H1 (cell line): ENCODE measurements around the gene GPR176. TPM values are rescaled to one million over a fixed set of nuclear protein-coding genes. Genes with fewer than 3 reads are reported as not detected.
A peak's percentile ranks its signal among the peaks of the same experiment; 100 is the strongest.

Experiments
- CTCF ChIA-PET: fragments of 300-600 bp; sonication (Branson Sonifier 250); formaldehyde crosslinking; loops from one replicate; lab custom pipeline; 2021; ENCODE audit not compliant: partially characterized antibody; lab: Charles Lee
- POLR2A ChIA-PET: fragments of 300-600 bp; sonication (Branson Sonifier 250); formaldehyde crosslinking; loops from one replicate; lab custom pipeline; 2021; ENCODE audit warnings: inconsistent platforms; ENCODE audit not compliant: partially characterized antibody; lab: Charles Lee
- DNase-seq, 2 experiments: peaks; one replicate each; pipeline versions ENCODE4 v3.0.0 to v3.0.0-alpha.2; 2010 to 2022; ENCODE audit warnings: low spot score in 2 of 2, low read depth in 1 of 2, mixed read lengths in 1 of 2
- FAIRE-seq: peaks from 2 replicates; lab custom pipeline; 2011; peaks lifted over from hg19 to GRCh38; lab: Jason Lieb, UNC
- H2AFZ ChIP-seq: 2 replicates; pipeline ENCODE4 v1.8.1; 2012; ENCODE audit warnings: low read length, inconsistent platforms
- H2AK5ac ChIP-seq: 2 replicates; pipeline ENCODE4 v1.6.1; 2013; ENCODE audit warnings: low read depth, low read length
- H2BK120ac ChIP-seq: replicated peaks from 2 replicates; pipeline ENCODE3; 2013; ENCODE audit warnings: low read depth, low read length, inconsistent platforms
- H2BK12ac ChIP-seq: 2 replicates; pipeline ENCODE4 v1.6.1; 2013; ENCODE audit warnings: low read depth, low read length
- H2BK15ac ChIP-seq: 2 replicates; pipeline ENCODE4 v1.6.1; 2013; ENCODE audit warnings: low read length
- H2BK20ac ChIP-seq: 2 replicates; pipeline ENCODE4 v1.6.1; 2013; ENCODE audit warnings: low read length
- H2BK5ac ChIP-seq: 2 replicates; pipeline ENCODE4 v1.6.1; 2013; ENCODE audit warnings: low read depth, low read length
- H3K14ac ChIP-seq: 2 replicates; pipeline ENCODE4 v1.6.1; 2013; ENCODE audit warnings: inconsistent platforms; ENCODE audit not compliant: insufficient read length
- H3K18ac ChIP-seq: 2 replicates; pipeline ENCODE4 v1.6.1; 2013; ENCODE audit warnings: low read length; ENCODE audit errors: extremely low read depth
- H3K23ac ChIP-seq: 2 replicates; pipeline ENCODE4 v1.6.1; 2013; ENCODE audit warnings: inconsistent platforms; ENCODE audit not compliant: insufficient read length
- H3K23me2 ChIP-seq: 2 replicates; pipeline ENCODE4 v1.6.1; 2013; ENCODE audit warnings: low read depth, low read length
- H3K27ac ChIP-seq: 2 replicates; pipeline ENCODE4 v1.6.1; 2011; ENCODE audit warnings: low read depth, low read length, inconsistent platforms
- H3K27me3 ChIP-seq, 4 experiments: replicated peaks in 1 of 4; 1 replicate in 1 of 4; 2 replicates in 3 of 4; pipeline versions ENCODE4 v1.6.1 to v1.8.1; 2011 to 2013; ENCODE audit warnings: low read length in 3 of 4, mild to moderate bottlenecking in 3 of 4, inconsistent platforms in 2 of 4, mixed read lengths in 2 of 4, moderate library complexity in 1 of 4; ENCODE audit not compliant: control insufficient read depth in 3 of 4, insufficient read depth in 3 of 4; ENCODE audit errors: extremely low read depth in 1 of 4
- H3K36me3 ChIP-seq, 4 experiments: 2 replicates each; pipeline versions ENCODE4 v1.6.1 to v1.8.1; 2011 to 2013; ENCODE audit warnings: mild to moderate bottlenecking in 4 of 4, low read length in 3 of 4, moderate library complexity in 2 of 4, control low read depth in 1 of 4, inconsistent platforms in 1 of 4; ENCODE audit not compliant: insufficient read depth in 4 of 4, control insufficient read depth in 2 of 4
- H3K4ac ChIP-seq: replicated peaks from 2 replicates; pipeline ENCODE3; 2013; ENCODE audit warnings: low read length, low read depth, mixed read lengths, inconsistent platforms; ENCODE audit not compliant: insufficient read length
- H3K4me1 ChIP-seq, 4 experiments: replicated peaks in 1 of 4; 1 replicate in 1 of 4; 2 replicates in 3 of 4; pipeline versions ENCODE4 v1.6.1 to v1.8.1; 2011 to 2013; ENCODE audit warnings: low read length in 3 of 4, inconsistent platforms in 2 of 4, mixed read lengths in 1 of 4; ENCODE audit not compliant: insufficient read depth in 4 of 4, control insufficient read depth in 3 of 4
- H3K4me2 ChIP-seq, 2 experiments: 2 replicates each; pipeline versions ENCODE4 v1.6.1 to v1.8.1; 2011 to 2013; ENCODE audit warnings: low read depth in 2 of 2, low read length in 2 of 2, control low read depth in 1 of 2, inconsistent platforms in 1 of 2, mild to moderate bottlenecking in 1 of 2; ENCODE audit not compliant: insufficient read depth in 1 of 2
- H3K4me3 ChIP-seq, 4 experiments: fragments of 200-600, 300-600 bp in 1 of 4; sonication (generic), shearing (Covaris generic), sonication (Bioruptor Twin) in 1 of 4; 2 replicates each; pipeline versions ENCODE4 v1.5.1 to v1.8.1; 2011 to 2016; ENCODE audit warnings: low read length in 4 of 4, low read depth in 3 of 4, control low read depth in 2 of 4, inconsistent platforms in 2 of 4, mild to moderate bottlenecking in 2 of 4, mixed read lengths in 1 of 4, moderate library complexity in 1 of 4; ENCODE audit not compliant: insufficient read depth in 2 of 4; ENCODE audit errors: extremely low read depth in 1 of 4
- H3K56ac ChIP-seq: replicated peaks from 2 replicates; pipeline ENCODE3; 2013; ENCODE audit warnings: low read depth, mild to moderate bottlenecking, mixed read lengths, low read length, inconsistent platforms; ENCODE audit not compliant: insufficient read length
- H3K79me1 ChIP-seq: 2 replicates; pipeline ENCODE4 v1.6.1; 2013; ENCODE audit warnings: low read depth, low read length, control low read depth
- H3K79me2 ChIP-seq, 2 experiments: 2 replicates each; pipeline versions ENCODE4 v1.6.1 to v1.8.1; 2012 to 2013; ENCODE audit warnings: low read length in 2 of 2, mild to moderate bottlenecking in 2 of 2, inconsistent platforms in 1 of 2; ENCODE audit not compliant: insufficient read depth in 2 of 2, control insufficient read depth in 1 of 2
- H3K9ac ChIP-seq, 4 experiments: replicated peaks in 1 of 4; 1 replicate in 1 of 4; 2 replicates in 3 of 4; pipeline versions ENCODE4 v1.6.1 to v1.8.1; 2011 to 2013; ENCODE audit warnings: low read depth in 3 of 4, low read length in 3 of 4, control low read depth in 2 of 4, mild to moderate bottlenecking in 2 of 4, moderate library complexity in 2 of 4, inconsistent platforms in 1 of 4; ENCODE audit errors: extremely low read depth in 1 of 4
- H3K9me3 ChIP-seq, 2 experiments: 2 replicates each; pipeline versions ENCODE4 v1.6.1 to v1.8.1; 2012 to 2013; ENCODE audit warnings: mild to moderate bottlenecking in 2 of 2, moderate library complexity in 2 of 2, control low read depth in 1 of 2, inconsistent platforms in 1 of 2, low read depth in 1 of 2, low read length in 1 of 2, mixed read lengths in 1 of 2; ENCODE audit not compliant: insufficient read depth in 2 of 2
- H4K20me1 ChIP-seq, 2 experiments: replicated peaks in 1 of 2; 2 replicates each; pipeline versions ENCODE3 to v1.8.1; 2011 to 2013; ENCODE audit warnings: inconsistent platforms in 2 of 2, low read length in 2 of 2, mild to moderate bottlenecking in 1 of 2; ENCODE audit not compliant: insufficient read depth in 2 of 2, control insufficient read depth in 1 of 2
- H4K5ac ChIP-seq: 2 replicates; pipeline ENCODE4 v1.6.1; 2013; ENCODE audit warnings: low read length, low read depth, mixed read lengths, inconsistent platforms; ENCODE audit not compliant: insufficient read length
- H4K8ac ChIP-seq: 2 replicates; pipeline ENCODE4 v1.8.0; 2013; ENCODE audit warnings: mild to moderate bottlenecking, moderate library complexity, low read length, inconsistent platforms; ENCODE audit not compliant: insufficient read depth; ENCODE audit errors: extremely low read depth
- H4K91ac ChIP-seq: replicated peaks from 2 replicates; pipeline ENCODE3; 2013; ENCODE audit warnings: low read length, mixed read lengths, inconsistent platforms; ENCODE audit not compliant: insufficient read length
- BACH1 ChIP-seq: IDR thresholded peaks from 2 replicates; pipeline ENCODE4 v1.6.1; 2012; ENCODE audit warnings: low read length, improper control_type of control experiment
- BCL11A ChIP-seq, 2 experiments: IDR thresholded peaks; one replicate each; pipeline ENCODE4 v1.6.1; 2011; ENCODE audit warnings: low read depth in 2 of 2, low read length in 2 of 2, mild to moderate bottlenecking in 2 of 2
- HDAC6 ChIP-seq: IDR thresholded peaks from one replicate; pipeline ENCODE4 v1.7.1; 2012; ENCODE audit warnings: low read depth, mild to moderate bottlenecking, inconsistent platforms, low read length, moderate library complexity
- KDM1A ChIP-seq: fragments of 200-600, 300-600 bp; sonication (generic); IDR thresholded peaks from 2 replicates; pipeline ENCODE4 v1.7.1; 2016; ENCODE audit warnings: mild to moderate bottlenecking, low read length, borderline replicate concordance
- MAFK ChIP-seq: IDR thresholded peaks from 2 replicates; pipeline ENCODE4 v1.6.1; 2012; ENCODE audit warnings: low read depth, mild to moderate bottlenecking, improper control_type of control experiment, low read length
- MAX ChIP-seq: IDR thresholded peaks from 2 replicates; pipeline ENCODE4 v1.6.1; 2012; ENCODE audit warnings: inconsistent platforms
- SIRT6 ChIP-seq: IDR thresholded peaks from one replicate; pipeline ENCODE4 v1.7.1; 2012; ENCODE audit warnings: low read length, inconsistent platforms
- polyA plus RNA-seq, 7 experiments: library from polyadenylated mRNA; depleted of rRNA in 3 of 7; stranded (reverse) in 5 of 7; unstranded in 2 of 7; fragments of >200 nt in 5 of 7; fragments of 200-250 nt in 2 of 7; gene quantifications; 1 replicate in 5 of 7; 2 replicates in 1 of 7; 4 replicates in 1 of 7; pipeline versions ENCODE4 v1.2.1 to v1.2.3, GENCODE V29; 2011 to 2013; ENCODE audit warnings: missing spikeins in 2 of 7, mixed read lengths in 2 of 7
- total RNA-seq: library from RNA; stranded (reverse); fragmentation: NEBNext Ultra II Directional; extraction: Animal tissue kit (Norgen Biotek cat#: 25700); gene quantifications from 2 replicates; pipeline ENCODE4 v1.2.1, GENCODE V29; 2021
- TF ChIP-seq, protein P1 (sequence below): IDR thresholded peaks from 2 replicates; pipeline ENCODE4 v1.6.1; 2012; ENCODE audit warnings: low read length, inconsistent platforms

Gene GPR176
- total and polyA plus RNA-seq, 2 of the 8 experiments (the other 6 are each of a cell fraction or from before 2014, with no cell fraction given) = 190 to 281 TPM

DNA sequence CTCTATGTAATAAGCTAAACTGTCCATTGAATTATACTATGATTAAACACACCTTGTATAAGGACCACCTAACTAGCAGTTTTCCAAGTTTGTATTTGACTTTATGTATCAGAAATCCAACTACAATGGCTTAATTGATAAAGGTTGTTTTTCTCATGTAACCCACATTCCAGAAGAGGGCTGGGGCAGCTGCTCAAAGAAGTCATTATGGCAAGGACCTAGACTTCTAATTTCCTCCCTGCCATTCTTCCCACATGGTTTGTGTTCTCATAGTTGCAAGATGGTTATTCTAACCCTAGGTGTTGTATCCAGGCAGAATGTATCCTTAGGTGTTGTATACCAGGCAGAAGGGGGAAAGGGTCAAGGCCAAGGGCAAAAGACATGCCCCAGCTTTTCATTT lies 35.7 kb downstream of the GPR176 start:
- peak overlapping the region; percentile 32 for H4K5ac ChIP-seq
- H3K36me3 ChIP-seq = peaks cover 0 to 6% (median 3%) of the 10 kb centered on the region in 4 experiments; a peak in 1 of 8 replicates
- no peak overlapping the region for H2AK5ac ChIP-seq
- no peak overlapping the region for H3K4me2 ChIP-seq
- H3K27me3 ChIP-seq = no peaks in the 10 kb centered on the region
- POLR2A ChIA-PET = interaction anchor here (0.7 to 1.6 kb wide), 7 partner anchors 11 to 62 kb away, joined by 3 to 5 read pairs (median 4); partner anchors contain the start of gene GPR176
- H3K9ac ChIP-seq = peak overlapping the region in 1 of 4 experiments; percentile 3; a peak in 1 of 7 replicates
- CTCF ChIA-PET = interaction anchor here (1.1 to 2.3 kb wide), 4 partner anchors 9 to 61 kb away, joined by 3 to 6 read pairs (median 4); no protein-coding TSS in a partner anchor
- H3K79me2 ChIP-seq = peaks cover 24 to 64% of the 10 kb centered on the region in 2 experiments; a peak in 3 of 4 replicates
- H2BK5ac ChIP-seq = peak overlapping the region; percentile 66; the same call in 1 of the 2 replicates
- no peaks in the 10 kb centered on the region for H3K23me2 ChIP-seq
- no peaks in the 10 kb centered on the region for H3K9me3 ChIP-seq
- H3K23ac ChIP-seq = no peak overlapping the region
- H4K8ac ChIP-seq = no peak overlapping the region
- peaks cover 4 to 42% (median 40%) of the 10 kb centered on the region in 4 experiments; a peak in 6 of 7 replicates for H3K4me1 ChIP-seq
- TF ChIP-seq, protein P1, sequence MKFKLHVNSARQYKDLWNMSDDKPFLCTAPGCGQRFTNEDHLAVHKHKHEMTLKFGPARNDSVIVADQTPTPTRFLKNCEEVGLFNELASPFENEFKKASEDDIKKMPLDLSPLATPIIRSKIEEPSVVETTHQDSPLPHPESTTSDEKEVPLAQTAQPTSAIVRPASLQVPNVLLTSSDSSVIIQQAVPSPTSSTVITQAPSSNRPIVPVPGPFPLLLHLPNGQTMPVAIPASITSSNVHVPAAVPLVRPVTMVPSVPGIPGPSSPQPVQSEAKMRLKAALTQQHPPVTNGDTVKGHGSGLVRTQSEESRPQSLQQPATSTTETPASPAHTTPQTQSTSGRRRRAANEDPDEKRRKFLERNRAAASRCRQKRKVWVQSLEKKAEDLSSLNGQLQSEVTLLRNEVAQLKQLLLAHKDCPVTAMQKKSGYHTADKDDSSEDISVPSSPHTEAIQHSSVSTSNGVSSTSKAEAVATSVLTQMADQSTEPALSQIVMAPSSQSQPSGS = no peak
- TF ChIP-seq BCL11A (IDR thresholded peaks at IDR 0.05; ENCODE audit: low read depth in 2 of 2, low read length in 2 of 2) (no peak), HDAC6 (no peak), MAFK (no peak), SIRT6 (no peak), KDM1A (no peak), BACH1 (no peak), MAX (no peak)
- peak overlapping the region; percentile 61 for H3K4ac ChIP-seq
- no peak overlapping the region for H3K14ac ChIP-seq
- H4K91ac ChIP-seq = peak overlapping the region; percentile 92
- H3K56ac ChIP-seq = no peak overlapping the region
- H2BK20ac ChIP-seq = peak overlapping the region; percentile 53; the same call in 1 of the 2 replicates
- DNase-seq = no peak
- FAIRE-seq = no peak
- peaks cover 6% of the 10 kb centered on the region; the same call in 1 of the 2 replicates for H3K79me1 ChIP-seq
- H4K20me1 ChIP-seq = no peaks in the 10 kb centered on the region
- peak overlapping the region; percentile 85 for H2BK120ac ChIP-seq
- H3K4me3 ChIP-seq = no peak overlapping the region
- H2BK12ac ChIP-seq = peak overlapping the region; percentile 32; the same call in 1 of the 2 replicates
- no peak overlapping the region for H2AFZ ChIP-seq
- no peak overlapping the region for H2BK15ac ChIP-seq
- H3K27ac ChIP-seq = peak overlapping the region; percentile 79; the same call in 1 of the 2 replicates
- H3K18ac ChIP-seq = peak overlapping the region; percentile 88; the same call in 1 of the 2 replicates
